Stimulated activated naive CD4-positive, alpha-beta T cell treated with Interleukin-2 at 50 U/mL for 16 hours (primary cell): ENCODE data around the gene ADAMTS8.

Experiments
- DNase-seq: peaks from one replicate; lab custom pipeline; 2025; lab: John Stamatoyannopoulos, UW

Gene ADAMTS8, protein sequence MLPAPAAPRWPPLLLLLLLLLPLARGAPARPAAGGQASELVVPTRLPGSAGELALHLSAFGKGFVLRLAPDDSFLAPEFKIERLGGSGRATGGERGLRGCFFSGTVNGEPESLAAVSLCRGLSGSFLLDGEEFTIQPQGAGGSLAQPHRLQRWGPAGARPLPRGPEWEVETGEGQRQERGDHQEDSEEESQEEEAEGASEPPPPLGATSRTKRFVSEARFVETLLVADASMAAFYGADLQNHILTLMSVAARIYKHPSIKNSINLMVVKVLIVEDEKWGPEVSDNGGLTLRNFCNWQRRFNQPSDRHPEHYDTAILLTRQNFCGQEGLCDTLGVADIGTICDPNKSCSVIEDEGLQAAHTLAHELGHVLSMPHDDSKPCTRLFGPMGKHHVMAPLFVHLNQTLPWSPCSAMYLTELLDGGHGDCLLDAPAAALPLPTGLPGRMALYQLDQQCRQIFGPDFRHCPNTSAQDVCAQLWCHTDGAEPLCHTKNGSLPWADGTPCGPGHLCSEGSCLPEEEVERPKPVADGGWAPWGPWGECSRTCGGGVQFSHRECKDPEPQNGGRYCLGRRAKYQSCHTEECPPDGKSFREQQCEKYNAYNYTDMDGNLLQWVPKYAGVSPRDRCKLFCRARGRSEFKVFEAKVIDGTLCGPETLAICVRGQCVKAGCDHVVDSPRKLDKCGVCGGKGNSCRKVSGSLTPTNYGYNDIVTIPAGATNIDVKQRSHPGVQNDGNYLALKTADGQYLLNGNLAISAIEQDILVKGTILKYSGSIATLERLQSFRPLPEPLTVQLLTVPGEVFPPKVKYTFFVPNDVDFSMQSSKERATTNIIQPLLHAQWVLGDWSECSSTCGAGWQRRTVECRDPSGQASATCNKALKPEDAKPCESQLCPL

GRCh38 chr11:130428316-130429119 is at the start of gene ADAMTS8:
Gene ADAMTS8, minus strand, starts transcription at chr11:130428609. Its CDS starts 323 bp downstream, at chr11:130428286.
- DNase-seq = no peak

DNA sequence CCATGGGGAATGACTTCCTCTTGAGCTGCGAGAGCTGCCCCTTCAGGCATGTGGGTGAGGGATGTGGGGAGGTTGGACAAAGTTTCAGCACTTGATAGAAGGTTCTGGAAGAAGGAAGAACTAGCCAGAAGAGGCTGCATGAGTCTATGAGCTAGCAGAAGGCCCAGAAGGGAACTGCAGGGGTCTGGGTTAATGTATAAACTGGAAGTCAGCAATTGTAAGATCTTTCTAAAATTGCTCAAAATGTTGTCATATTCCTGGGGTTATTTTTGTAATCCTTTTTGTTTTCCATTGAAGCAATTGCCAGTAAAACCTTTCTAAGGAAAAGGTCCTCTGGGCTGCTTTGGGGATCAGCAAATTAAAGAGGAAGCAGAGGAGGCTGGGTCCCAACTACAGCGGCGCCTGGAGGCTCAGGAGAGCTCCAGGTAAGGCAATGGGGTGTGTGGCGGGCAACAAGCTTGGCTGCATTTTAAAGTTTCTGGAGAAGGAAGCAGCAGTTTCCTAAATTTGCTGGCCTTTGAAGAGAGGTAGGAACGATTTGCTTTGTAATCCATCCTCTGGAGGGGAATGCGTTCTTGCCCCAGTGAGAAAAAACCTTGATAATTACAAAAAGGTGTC is 49.3 kb upstream of the ADAMTS8 start:
- DNase-seq = no peak

GRCh38 chr11:130476922-130477491 is 48.6 kb upstream of the ADAMTS8 start:
- no peak for DNase-seq

DNA sequence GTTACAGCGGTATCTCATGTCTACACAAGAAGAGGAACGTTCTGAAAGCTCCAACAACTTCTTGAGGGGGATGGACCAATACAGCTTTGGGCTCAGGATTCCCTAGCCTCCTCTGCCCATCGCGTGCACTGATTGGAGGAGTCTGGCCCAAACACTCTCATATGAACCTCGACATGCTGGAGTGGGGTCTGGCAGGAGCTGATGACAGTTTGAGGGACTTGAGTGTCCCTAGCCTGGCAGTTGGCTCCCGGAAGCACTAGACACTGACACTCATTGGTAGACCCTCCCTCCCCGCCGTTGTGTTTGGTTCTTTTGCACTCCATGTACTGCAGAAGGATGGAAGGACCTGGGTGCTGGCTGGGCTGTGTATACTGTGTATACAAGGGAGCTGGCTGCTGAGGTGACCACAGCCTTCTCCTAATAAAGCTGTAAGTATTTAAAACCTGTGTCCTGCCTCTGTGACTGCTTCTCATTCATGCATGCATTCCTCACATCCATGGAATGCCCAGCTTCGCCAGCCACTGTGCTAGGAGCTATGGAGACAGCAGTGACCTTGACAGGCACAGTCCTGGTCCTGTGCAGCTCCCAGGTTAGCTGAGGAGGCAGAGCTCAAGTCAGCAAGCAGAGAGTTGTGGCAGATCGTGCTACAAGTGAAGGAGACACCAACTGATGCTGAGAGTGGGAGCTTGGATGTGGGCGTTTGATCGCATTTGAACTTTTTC is 48.0 kb upstream of the ADAMTS8 start:
- DNase-seq = no peak

- DNase-seq = no peak
Observed at GRCh38 chr11:130475426-130476053, 47.1 kb upstream of the ADAMTS8 start.

DNA sequence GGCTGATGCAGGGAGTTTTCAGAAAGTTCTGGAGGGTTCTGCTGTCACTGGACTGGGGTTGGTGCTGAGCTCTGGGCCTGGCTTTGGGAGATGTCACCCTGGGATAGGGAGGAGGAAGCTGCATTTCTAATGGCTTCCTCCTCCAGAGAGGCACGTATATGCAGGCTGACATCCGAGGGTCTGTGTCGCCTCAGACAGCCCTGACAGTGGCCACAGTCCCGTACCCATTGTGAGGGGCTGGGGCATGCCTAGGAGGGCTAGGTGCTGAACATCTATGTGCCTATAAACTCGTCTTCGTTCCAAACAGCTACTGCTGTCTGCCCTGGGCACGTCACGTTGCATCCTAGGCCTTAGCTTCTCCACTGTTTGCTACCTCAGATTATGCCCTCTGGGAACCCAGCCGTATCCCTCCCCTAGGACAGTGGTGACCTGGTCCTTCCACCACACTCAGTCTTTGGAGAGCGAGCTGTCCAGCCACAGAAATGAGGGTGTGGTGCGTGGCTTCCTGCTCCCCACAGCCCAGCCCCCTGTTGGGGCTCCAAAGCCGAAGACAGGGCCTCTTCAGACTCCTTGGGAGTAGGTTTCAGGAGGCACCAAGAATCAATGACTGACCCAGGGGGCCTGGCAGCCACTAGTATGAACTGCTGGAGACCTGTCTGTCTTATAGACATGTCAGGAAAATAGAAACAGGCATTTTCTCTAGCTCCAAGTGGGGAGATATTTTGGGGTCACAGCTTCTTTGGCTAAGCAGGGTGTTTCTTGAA is 46.4 kb upstream of the ADAMTS8 start:
- DNase-seq = no peak

GRCh38 chr11:130473795-130474377 is 45.5 kb upstream of the ADAMTS8 start:
- no peak for DNase-seq

GRCh38 chr11:130473056-130473794 is 44.8 kb upstream of the ADAMTS8 start:
- no peak for DNase-seq

DNA sequence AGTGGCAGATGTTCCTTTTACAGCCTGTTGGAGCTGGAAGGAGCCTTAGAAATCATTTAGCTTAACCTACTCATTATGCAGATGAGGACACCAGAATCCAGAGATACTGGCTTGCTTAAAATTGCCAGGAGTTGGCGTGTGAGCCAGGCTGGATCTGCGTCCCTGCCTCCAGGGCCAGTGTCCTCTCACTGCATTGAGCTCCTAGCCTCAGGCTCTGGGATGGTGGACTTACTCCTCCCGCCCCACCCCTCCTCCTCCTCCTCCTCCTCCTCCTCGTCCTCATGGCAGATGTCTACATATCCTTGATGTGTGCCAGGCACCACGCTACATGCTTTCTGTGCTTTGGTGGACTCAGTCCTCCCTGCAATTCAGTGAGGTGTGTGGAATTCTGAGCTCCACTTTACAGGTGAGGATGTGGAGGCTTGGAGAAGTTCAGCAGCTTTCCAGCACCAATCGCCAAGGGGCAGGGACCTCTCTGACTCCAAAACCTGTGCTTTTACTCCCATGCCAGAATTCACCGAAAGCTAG is 44.1 kb upstream of the ADAMTS8 start:
- no peak for DNase-seq

DNA sequence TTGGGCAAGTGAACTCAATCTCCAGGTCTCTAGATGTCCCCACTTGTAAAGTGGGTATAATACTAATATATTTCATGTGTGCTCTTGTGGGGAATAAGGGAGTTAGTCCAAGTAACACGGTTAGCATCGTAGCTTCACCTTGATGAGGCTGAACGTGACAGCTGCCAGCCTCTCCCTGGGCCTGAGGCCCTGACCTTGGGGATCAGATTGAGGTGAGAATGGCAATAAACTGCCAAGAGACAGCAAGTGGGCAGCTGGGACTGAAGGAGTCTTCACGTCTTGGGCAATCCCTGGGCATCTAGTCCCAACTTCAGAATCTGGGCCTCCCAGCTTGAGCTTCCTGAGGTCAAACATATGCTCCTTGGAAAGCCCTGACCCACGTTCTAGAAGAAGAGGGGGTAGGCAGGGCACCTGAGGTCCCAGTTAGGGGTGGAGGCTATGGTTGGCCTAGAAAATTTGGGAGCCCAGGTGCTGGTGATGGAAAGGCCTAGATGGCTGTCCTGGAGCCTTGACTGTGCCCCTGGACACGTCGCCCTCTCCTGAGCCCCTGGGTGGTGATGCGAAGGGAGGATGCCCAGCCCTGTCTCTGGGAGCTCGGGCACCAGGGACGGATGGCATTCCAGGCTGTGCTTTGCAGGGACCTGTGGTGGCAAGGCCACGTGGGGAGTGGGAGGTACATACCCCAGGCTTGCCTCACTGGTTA is 43.5 kb upstream of the ADAMTS8 start:
- DNase-seq = no peak

DNA sequence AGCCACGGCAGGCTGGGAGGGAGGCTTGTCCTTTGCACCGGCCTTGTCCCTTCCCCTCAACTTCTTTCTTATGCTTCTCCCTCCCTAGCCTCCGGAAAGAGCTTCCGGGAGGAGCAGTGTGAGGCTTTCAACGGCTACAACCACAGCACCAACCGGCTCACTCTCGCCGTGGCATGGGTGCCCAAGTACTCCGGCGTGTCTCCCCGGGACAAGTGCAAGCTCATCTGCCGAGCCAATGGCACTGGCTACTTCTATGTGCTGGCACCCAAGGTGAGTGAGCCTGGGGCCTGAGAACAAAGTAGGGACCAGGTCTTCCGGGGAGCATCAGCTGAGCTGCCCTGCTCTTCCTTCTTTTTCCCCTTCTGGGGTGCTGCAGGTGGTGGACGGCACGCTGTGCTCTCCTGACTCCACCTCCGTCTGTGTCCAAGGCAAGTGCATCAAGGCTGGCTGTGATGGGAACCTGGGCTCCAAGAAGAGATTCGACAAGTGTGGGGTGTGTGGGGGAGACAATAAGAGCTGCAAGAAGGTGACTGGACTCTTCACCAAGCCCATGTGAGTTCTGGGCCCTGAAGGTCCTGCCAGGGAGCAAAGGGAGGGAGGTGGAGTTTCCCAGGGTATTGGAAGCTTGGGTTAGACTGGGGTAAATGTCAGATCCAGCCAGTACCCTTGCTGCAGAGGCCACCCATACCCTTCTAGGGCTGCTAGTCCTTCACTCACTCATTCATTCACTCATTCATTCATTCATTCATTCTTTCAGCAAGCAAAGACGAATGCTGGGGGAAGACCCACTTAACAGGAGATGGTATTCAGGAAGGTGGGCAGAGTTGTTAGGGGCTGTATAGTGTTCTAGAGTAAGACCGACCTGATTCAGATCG is 42.7 kb upstream of the ADAMTS8 start:
- DNase-seq = no peak

DNA sequence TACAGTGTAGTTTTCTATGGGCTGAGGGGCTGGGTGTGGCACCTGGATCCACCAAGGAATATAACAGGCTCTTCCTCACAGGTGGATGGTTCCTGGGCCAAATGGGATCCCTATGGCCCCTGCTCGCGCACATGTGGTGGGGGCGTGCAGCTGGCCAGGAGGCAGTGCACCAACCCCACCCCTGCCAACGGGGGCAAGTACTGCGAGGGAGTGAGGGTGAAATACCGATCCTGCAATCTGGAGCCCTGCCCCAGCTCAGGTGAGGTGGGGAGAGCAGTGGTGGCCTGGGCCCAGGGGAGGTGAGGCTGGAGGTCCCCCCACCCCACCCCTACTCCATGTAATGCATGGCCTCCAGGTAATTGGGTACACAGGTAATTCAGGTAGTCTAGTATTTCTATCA is 40.8 kb upstream of the ADAMTS8 start:
- DNase-seq = no peak

GRCh38 chr11:130467116-130467900 is 38.9 kb upstream of the ADAMTS8 start:
- DNase-seq = no peak

GRCh38 chr11:130465263-130465662 is 36.9 kb upstream of the ADAMTS8 start:
- DNase-seq = no peak

- no peak for DNase-seq
Observed at GRCh38 chr11:130464291-130464812, 35.9 kb upstream of the ADAMTS8 start.
